Left lung (tissue), 10 donors: ENCODE measurements around the gene TFEC. TPM values are rescaled to one million over a fixed set of nuclear protein-coding genes. Genes with fewer than 3 reads are reported as not detected.
"Not testable (repeated sequence)": the region's sequence is repeated elsewhere in the genome, so short reads cannot be mapped to it uniquely, and the experiment has no call there.

ENCODE experiments used
- ATAC-seq: fragments of 200-7000 bp; cut with Tn5 transposase; one replicate; pipeline ENCODE4 v1.9.1; 2020; ENCODE audit warnings: moderate library complexity
- DNase-seq, 4 donors: peaks; one replicate each; pipeline ENCODE4 v3.0.0-alpha.2; 2013 to 2020
- H3K27ac ChIP-seq, 2 donors: fragments of 200-600 bp; sonication (generic) in 1 of 2; one replicate each; pipeline versions ENCODE4 v1.5.0 to v1.8.0; 2020 to 2021
- H3K27me3 ChIP-seq, 2 donors: fragments of 200-600 bp; sonication (generic) in 1 of 2; one replicate each; pipeline versions ENCODE4 v1.5.0 to v1.8.0; 2020 to 2021
- H3K36me3 ChIP-seq, 2 donors: fragments of 200-600 bp; sonication (generic) in 1 of 2; one replicate each; pipeline versions ENCODE4 v1.5.0 to v1.8.0; 2020 to 2021
- H3K4me1 ChIP-seq, 2 donors: fragments of 200-600 bp; one replicate each; pipeline ENCODE4 v1.8.0; 2021
- H3K4me3 ChIP-seq, 2 donors: fragments of 200-600 bp; sonication (generic) in 1 of 2; one replicate each; pipeline versions ENCODE4 v1.5.0 to v1.8.0; 2020 to 2021; ENCODE audit warnings: mild to moderate bottlenecking in 1 of 2
- H3K9me3 ChIP-seq, 2 donors: fragments of 200-600 bp; sonication (generic) in 1 of 2; one replicate each; pipeline versions ENCODE4 v1.5.0 to v1.8.0; 2020 to 2021
- CTCF ChIP-seq, 2 donors: fragments of 200-600 bp; sonication (generic) in 1 of 2; IDR thresholded peaks; one replicate each; pipeline versions ENCODE4 v1.5.0 to v1.8.0; 2021; ENCODE audit warnings: antibody characterized with exemption in 2 of 2
- intact Hi-C, 2 donors: fragments of 100-400 bp; cut with DNase I; formaldehyde crosslinking; loops; one replicate each; pipeline versions ENCODE4 v1.11.2 to v1.14.2; 2022
- polyA plus RNA-seq, 6 donors: library from polyadenylated mRNA; unstranded; fragments of 120-200 nt; gene quantifications; one replicate each; pipeline ENCODE4 v1.2.1, GENCODE V29; 2013; ENCODE audit not compliant: insufficient read length in 6 of 6
- total RNA-seq, 2 donors: library from RNA; stranded (reverse); fragmentation: NEBNext Ultra II Directional; extraction: Animal tissue kit (Norgen Biotek cat#: 25700); gene quantifications; one replicate each; pipeline ENCODE4 v1.2.1, GENCODE V29; 2021
- donor health status: DM: no; HTN: yes; CAD: no.
- donor health status: DM: no; HTN: no; CAD: no.

The TFEC gene
- total and polyA plus RNA-seq, 8 donors: 0.95 to 42.9 (median 1.6) TPM

- H3K27me3 ChIP-seq: no peaks in the 10 kb centered on the region
- peaks cover 0 to 25% of the 10 kb centered on the region in 2 donors for H3K4me1 ChIP-seq
- H3K27ac ChIP-seq: no peak overlapping the region
- no peaks in the 10 kb centered on the region for H3K36me3 ChIP-seq
- H3K9me3 ChIP-seq: no peaks in the 10 kb centered on the region
- ATAC-seq (no peak), DNase-seq (no peak)
- TF ChIP-seq CTCF (IDR thresholded peaks at IDR 0.05): no peak
- intact Hi-C loops: no loop called here
- H3K4me3 ChIP-seq: no peak overlapping the region
These were observed 9.3 kb downstream of the TFEC start for GRCh38 chr7:116021237-116021636.

- ATAC-seq: no peak
- Histone ChIP-seq H3K36me3 (no peaks in the 10 kb centered on the region), H3K27me3 (no peaks in the 10 kb centered on the region), H3K9me3 (no peaks in the 10 kb centered on the region), H3K4me3 (no peak overlapping the region), H3K4me1 (peaks cover 0 to 33% of the 10 kb centered on the region in 2 donors), H3K27ac (no peak overlapping the region)
- TF ChIP-seq CTCF (IDR thresholded peaks at IDR 0.05): no peak
- no peak for DNase-seq
- intact Hi-C loops: no loop called here
These were observed 11.8 kb downstream of the TFEC start for GRCh38 chr7:116018731-116019130.

- H3K4me3 ChIP-seq: no peak overlapping the region
- H3K27me3 ChIP-seq: no peaks in the 10 kb centered on the region
- intact Hi-C loops: no loop called here
- no peak overlapping the region for H3K27ac ChIP-seq
- ATAC-seq (no peak), DNase-seq (no peak)
- H3K4me1 ChIP-seq: peaks cover 0 to 18% of the 10 kb centered on the region in 2 donors
- H3K36me3 ChIP-seq: no peaks in the 10 kb centered on the region
- no peak for TF ChIP-seq CTCF (IDR thresholded peaks at IDR 0.05)
- no peaks in the 10 kb centered on the region for H3K9me3 ChIP-seq
These were observed 16.9 kb downstream of the TFEC start for GRCh38 chr7:116013675-116014074.

GRCh38 chr7:116011584-116011983, 19.0 kb downstream of the TFEC start:
- peaks cover 0 to 2% of the 10 kb centered on the region in 2 donors for H3K9me3 ChIP-seq
- intact Hi-C loops: no loop called here
- no peak overlapping the region for H3K4me3 ChIP-seq
- H3K36me3 ChIP-seq: peaks cover 0 to 2% of the 10 kb centered on the region in 2 donors
- H3K4me1 ChIP-seq: peaks cover 0 to 18% of the 10 kb centered on the region in 2 donors
- H3K27me3 ChIP-seq: no peaks in the 10 kb centered on the region
- no peak for TF ChIP-seq CTCF (IDR thresholded peaks at IDR 0.05)
- H3K27ac ChIP-seq: no peak overlapping the region
- DNase-seq (no peak), ATAC-seq (no peak)

GRCh38 chr7:116004762-116005161, 25.8 kb downstream of the TFEC start:
- H3K27me3 ChIP-seq, H3K4me1 ChIP-seq, ATAC-seq, DNase-seq, H3K4me3 ChIP-seq, intact Hi-C loops, H3K36me3 ChIP-seq, H3K27ac ChIP-seq: not testable (repeated sequence)
- peaks cover 0 to 21% of the 10 kb centered on the region in 2 donors for H3K9me3 ChIP-seq

- DNase-seq: no peak
These were observed 33.3 kb downstream of the TFEC start for GRCh38 chr7:115997221-115997620.

More at GRCh38 chr7:115997221-115997620, 33.3 kb downstream of the TFEC start:
- Histone ChIP-seq H3K36me3 (no peaks in the 10 kb centered on the region), H3K4me1 (no peaks in the 10 kb centered on the region), H3K27ac (no peak overlapping the region), H3K4me3 (no peak overlapping the region), H3K27me3 (no peaks in the 10 kb centered on the region), H3K9me3 (peaks cover 0 to 5% of the 10 kb centered on the region in 2 donors)
- no peak for ATAC-seq
- intact Hi-C loops: no loop called here
- TF ChIP-seq CTCF (IDR thresholded peaks at IDR 0.05): no peak
